NCI-H2227 (cell line): ENCODE results near the gene PPP4R3B.
A peak's percentile ranks its signal among the peaks of the same experiment; 100 is the strongest.
"Not testable (repeated sequence)": the region's sequence is repeated elsewhere in the genome, so short reads cannot be mapped to it uniquely, and the experiment has no call there.

Experiments
- DNase-seq: peaks from one replicate; lab custom pipeline; 2025; ENCODE audit not compliant: unreplicated experiment; lab: John Stamatoyannopoulos, UW

PPP4R3B gene

GRCh38 chr2:55596795-55597194 is 20.6 kb downstream of the PPP4R3B start:
- DNase-seq, result not testable (repeated sequence)

- no peak for DNase-seq
Observed at GRCh38 chr2:55595536-55595935, 21.9 kb downstream of the PPP4R3B start.

DNA sequence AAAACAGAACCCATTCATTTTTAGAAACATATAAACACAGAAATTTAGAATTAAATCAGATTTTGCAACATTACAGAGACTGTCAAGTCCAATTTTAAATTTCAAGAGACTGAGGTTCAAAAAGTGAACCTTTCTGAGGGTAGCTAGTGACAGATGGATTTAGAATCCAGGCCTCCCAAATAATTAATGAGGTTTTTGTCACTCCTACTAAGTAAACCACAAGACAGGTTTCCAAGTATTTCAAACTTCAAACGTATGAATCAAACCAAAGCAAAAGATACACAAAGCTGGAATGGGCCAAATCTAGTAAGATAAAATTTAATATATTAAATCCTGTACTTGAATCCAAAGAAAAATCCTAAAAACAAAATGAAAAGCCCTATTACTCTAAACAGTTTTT is 25.3 kb downstream of the PPP4R3B start:
- DNase-seq, result no peak

GRCh38 chr2:55590810-55591440 is 26.5 kb downstream of the PPP4R3B start:
- peak; percentile 4 for DNase-seq

DNA sequence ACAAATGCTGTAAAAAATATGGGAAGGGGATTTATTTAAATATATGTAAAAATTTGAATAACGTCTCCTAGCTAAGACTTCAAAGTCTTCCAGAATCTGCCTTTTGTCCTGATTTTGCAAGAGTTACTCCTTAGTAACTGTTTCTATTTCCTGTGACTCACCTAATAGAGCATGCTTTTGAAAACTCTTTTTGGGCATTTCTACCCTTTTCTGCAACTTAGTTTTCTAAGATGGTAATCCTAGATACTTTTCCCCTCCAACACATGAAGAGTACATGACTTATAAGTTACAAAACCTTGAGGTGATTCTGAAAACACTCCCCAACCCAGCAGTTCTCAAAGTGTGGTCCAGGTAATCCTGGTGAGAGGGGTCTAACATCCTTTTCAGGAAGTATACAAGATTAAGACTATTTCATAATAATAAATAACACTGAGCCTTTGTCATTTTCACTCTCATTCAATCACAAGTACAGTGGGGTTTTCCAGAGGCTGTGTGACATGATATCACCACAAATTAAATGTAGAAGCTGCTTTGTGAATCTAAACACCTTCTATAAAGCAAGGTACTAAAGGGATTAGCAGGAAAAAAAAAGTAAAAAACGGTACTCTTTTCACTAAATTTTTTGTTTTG is 31.9 kb downstream of the PPP4R3B start:
- DNase-seq, result no peak

- DNase-seq, result no peak
Observed at GRCh38 chr2:55581874-55582547, 35.4 kb downstream of the PPP4R3B start.

DNA sequence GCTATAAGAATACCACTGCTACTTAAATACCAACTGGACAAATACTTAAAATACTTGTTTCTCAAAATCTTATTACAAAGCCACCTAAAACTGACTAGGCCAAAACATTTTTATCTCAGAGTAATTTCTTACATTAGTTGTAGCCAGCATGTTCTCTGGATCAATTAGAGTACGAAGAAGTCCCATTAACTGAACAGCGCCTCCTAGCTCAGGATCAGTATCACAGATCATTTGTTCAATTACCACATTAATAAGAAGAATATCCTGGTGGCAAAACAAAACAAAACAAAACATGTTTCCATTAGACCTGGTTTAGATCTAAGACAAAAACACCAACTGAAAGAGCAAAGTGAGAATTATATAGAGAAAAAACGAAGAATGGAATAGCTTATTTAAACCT is 36.0 kb downstream of the PPP4R3B start:
- peak; percentile 3 for DNase-seq

GRCh38 chr2:55569002-55569401 is 48.4 kb downstream of the PPP4R3B start:
- not testable (repeated sequence) for DNase-seq

GRCh38 chr2:55567298-55567697 is 50.1 kb downstream of the PPP4R3B start:
- DNase-seq, result no peak

GRCh38 chr2:55565613-55566012 is 51.8 kb downstream of the PPP4R3B start:
- no peak for DNase-seq

- DNase-seq, result no peak
Observed at GRCh38 chr2:55560855-55561254, 56.6 kb downstream of the PPP4R3B start.

DNA sequence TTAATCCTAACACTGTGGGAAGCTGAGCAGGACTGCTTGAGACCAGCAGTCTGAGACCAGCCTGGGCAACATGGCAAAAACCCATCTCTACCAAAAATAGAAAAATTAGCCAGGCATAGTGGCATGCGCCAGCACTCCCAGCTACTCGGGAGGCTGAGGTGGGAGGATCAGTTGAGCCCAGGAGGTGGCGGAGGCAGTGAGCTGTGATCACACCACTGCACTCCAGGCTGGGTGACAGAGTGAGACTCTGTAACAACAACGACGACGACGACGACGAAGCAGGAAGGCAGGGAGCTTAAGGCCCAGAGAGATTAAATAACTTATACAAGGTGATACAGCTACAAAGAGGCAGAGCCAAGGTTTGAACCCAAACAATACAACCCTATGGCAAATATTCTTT is 60.6 kb downstream of the PPP4R3B start:
- DNase-seq, result no peak

DNA sequence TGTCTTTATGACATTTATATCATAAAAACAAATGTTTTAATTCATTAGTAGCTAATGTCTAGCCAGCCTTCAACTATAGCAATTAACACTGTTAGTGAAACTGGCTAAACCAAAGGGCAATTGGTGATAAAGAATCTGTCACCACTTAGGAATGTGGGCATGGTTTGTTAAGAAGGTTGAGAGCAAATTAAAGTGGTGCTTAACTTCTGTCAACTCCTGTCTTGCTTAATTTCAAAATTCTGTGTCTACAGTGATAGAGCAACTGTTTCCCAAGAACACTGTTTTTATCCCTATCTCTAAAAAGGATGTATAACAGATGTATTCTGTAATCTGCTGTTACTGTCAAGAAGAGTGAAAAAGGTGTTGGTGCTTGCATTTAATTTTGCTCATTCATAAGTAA is 61.4 kb downstream of the PPP4R3B start:
- DNase-seq, result no peak

DNA sequence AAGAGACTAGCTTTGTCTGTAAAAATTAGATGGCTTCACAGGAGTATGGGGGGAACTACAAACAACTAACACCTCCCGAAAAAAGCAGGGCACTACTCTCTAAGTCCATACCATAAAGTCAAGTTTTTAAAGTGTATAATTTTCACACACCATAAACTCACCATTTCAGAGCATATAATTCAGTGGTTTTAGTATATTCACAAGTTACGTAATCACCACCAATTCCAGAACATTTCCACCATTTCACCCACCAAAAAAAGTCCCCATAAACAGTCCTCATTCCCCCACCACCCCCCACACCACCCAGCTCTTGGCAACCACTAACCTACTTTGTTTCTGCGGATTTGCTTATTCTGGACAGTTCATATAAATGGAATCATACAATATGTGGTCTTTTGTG is 64.1 kb downstream of the PPP4R3B start:
- DNase-seq, result no peak

DNA sequence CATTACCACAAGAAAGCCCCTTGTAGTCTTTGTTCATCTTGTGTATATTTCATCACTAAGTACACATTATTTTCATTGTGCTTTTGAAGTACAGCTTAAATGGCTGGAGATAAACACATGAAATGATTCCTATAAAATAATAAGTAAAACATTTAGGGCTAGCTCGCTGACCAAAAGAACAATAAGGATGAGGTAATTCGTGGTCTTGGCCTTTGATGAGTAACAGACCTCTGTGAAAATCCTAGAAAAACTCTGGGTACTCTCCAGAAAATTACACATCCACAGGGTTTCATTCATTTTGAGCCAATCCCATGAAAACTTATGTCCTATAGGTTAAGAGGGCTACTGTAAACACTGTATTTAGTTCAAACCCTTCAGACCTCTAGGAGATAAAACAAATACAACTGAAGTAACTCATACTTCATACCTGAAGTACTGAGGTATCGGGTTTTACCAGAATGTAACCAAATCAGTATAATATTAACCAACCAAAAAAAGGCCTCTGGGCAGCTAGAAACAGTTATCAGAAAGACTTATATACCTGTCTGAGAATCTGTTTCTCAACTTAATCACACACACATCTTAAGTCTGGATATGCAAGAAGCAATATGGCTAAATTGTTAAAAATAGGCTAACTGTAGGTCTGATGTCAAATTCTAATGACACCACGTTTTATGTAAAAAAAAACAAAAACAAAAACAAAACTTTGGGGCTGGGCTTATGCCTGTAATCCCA is 66.9 kb downstream of the PPP4R3B start:
- DNase-seq, result no peak

DNA sequence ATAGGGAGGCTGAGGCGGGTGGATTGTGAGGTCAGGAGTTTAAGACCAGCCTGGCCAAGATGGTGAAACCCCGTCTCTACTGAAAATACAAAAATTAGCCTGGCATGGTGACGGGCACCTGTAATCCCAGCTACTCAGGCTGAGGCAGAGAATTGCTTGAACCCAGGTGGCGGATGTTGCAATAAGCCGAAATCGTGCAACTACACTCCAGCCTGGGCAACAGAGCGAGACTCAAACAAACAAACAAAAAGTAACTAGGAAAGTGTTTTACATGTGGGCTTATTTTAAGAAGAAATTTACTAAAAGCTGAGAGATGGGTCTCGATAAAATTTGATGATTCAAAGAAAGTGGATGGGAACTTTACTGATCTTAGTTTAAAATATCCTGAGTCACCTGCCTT is 69.7 kb downstream of the PPP4R3B start:
- DNase-seq, result not testable (repeated sequence)

- no peak for DNase-seq
Observed at GRCh38 chr2:55547001-55547400, 70.4 kb downstream of the PPP4R3B start.

GRCh38 chr2:55530539-55531081 is 86.8 kb downstream of the PPP4R3B start:
- no peak for DNase-seq

- no peak for DNase-seq
Observed at GRCh38 chr2:55526174-55526573, 91.2 kb downstream of the PPP4R3B start.

- no peak for DNase-seq
Observed at GRCh38 chr2:55524884-55525437, 92.5 kb downstream of the PPP4R3B start.
